ENCODE data around the gene CDH24. TPM values are rescaled to one million over a fixed set of nuclear protein-coding genes. Genes with fewer than 3 reads are reported as not detected.

The CDH24 gene
- total and polyA plus RNA-seq, 2 of the 13 experiments (the other 11 are each of a cell fraction or from before 2014, with no cell fraction given): 0.69 to 0.99 TPM

GRCh38 chr14:23057757-23058653, 685 bp upstream of the CDH24 start (continued):
- TF ChIP-seq ARNTL (CRISPR knock-in tag; IDR thresholded peaks at IDR 0.05) (peak; percentile 86), PRPF4 (IDR thresholded peaks at IDR 0.05; ENCODE audit: low read depth, low read length, poor library complexity, severe bottlenecking) (peak; percentile 26), RFX5 (IDR thresholded peaks at IDR 0.05; ENCODE audit: low read depth, low read length) (0 out of 2 replicates have a peak, but pooled peaks have one; percentile 32), FLYWCH1 (CRISPR knock-in tag; IDR thresholded peaks at IDR 0.05) (no peak), ZNF775 (CRISPR knock-in tag; IDR thresholded peaks at IDR 0.05; ENCODE audit: borderline replicate concordance) (peak; percentile 88), ZNF687 (CRISPR knock-in tag; IDR thresholded peaks at IDR 0.05) (peak; percentile 89), MYPOP (CRISPR knock-in tag; IDR thresholded peaks at IDR 0.05) (peak; percentile 62; the same call in 1 of the 2 replicates), ERF (CRISPR knock-in tag; IDR thresholded peaks at IDR 0.05) (peak; percentile 85), SOX5 (CRISPR knock-in tag; IDR thresholded peaks at IDR 0.05; ENCODE audit: borderline replicate concordance) (peak; percentile 54; the same call in 1 of the 2 replicates), ZNF883 (CRISPR knock-in tag; IDR thresholded peaks at IDR 0.05; ENCODE audit: not compliant biosample characterization) (peak; percentile 75), MYNN (CRISPR knock-in tag; IDR thresholded peaks at IDR 0.05; ENCODE audit: low read depth) (peak; percentile 92; the same call in 1 of the 2 replicates), ZNF331 (CRISPR knock-in tag; IDR thresholded peaks at IDR 0.05) (peak; percentile 75; the same call in 1 of the 2 replicates), ARHGAP35 (CRISPR knock-in tag; IDR thresholded peaks at IDR 0.05; ENCODE audit: borderline replicate concordance) (peak; percentile 87; the same call in 1 of the 2 replicates), DBP (CRISPR knock-in tag; IDR thresholded peaks at IDR 0.05; ENCODE audit: not compliant biosample characterization) (no peak), MIXL1 (CRISPR knock-in tag; IDR thresholded peaks at IDR 0.05) (peak; percentile 76)
- TF ChIP-seq, protein P1, sequence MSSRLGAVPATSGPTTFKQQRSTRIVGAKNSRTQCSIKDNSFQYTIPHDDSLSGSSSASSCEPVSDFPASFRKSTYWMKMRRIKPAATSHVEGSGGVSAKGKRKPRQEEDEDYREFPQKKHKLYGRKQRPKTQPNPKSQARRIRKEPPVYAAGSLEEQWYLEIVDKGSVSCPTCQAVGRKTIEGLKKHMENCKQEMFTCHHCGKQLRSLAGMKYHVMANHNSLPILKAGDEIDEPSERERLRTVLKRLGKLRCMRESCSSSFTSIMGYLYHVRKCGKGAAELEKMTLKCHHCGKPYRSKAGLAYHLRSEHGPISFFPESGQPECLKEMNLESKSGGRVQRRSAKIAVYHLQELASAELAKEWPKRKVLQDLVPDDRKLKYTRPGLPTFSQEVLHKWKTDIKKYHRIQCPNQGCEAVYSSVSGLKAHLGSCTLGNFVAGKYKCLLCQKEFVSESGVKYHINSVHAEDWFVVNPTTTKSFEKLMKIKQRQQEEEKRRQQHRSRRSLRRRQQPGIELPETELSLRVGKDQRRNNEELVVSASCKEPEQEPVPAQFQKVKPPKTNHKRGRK (CRISPR knock-in tag; IDR thresholded peaks at IDR 0.05): 0 out of 2 replicates have a peak, but pooled peaks have one; percentile 85
- TF ChIP-seq, protein P2, sequence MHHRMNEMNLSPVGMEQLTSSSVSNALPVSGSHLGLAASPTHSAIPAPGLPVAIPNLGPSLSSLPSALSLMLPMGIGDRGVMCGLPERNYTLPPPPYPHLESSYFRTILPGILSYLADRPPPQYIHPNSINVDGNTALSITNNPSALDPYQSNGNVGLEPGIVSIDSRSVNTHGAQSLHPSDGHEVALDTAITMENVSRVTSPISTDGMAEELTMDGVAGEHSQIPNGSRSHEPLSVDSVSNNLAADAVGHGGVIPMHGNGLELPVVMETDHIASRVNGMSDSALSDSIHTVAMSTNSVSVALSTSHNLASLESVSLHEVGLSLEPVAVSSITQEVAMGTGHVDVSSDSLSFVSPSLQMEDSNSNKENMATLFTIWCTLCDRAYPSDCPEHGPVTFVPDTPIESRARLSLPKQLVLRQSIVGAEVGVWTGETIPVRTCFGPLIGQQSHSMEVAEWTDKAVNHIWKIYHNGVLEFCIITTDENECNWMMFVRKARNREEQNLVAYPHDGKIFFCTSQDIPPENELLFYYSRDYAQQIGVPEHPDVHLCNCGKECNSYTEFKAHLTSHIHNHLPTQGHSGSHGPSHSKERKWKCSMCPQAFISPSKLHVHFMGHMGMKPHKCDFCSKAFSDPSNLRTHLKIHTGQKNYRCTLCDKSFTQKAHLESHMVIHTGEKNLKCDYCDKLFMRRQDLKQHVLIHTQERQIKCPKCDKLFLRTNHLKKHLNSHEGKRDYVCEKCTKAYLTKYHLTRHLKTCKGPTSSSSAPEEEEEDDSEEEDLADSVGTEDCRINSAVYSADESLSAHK (CRISPR knock-in tag; IDR thresholded peaks at IDR 0.05; ENCODE audit: borderline replicate concordance): peak; percentile 40; the same call in 1 of the 2 replicates
